Thyroid gland (tissue), 4 donors: Measurements from ENCODE around the gene TTC34.

ENCODE experiments used
- POLR2A ChIP-seq, 2 donors: fragments of 450-650 bp; IDR thresholded peaks; one replicate each; pipeline ENCODE4 v1.6.1; 2017; ENCODE audit warnings: antibody characterized with exemption in 2 of 2, mild to moderate bottlenecking in 2 of 2, moderate library complexity in 1 of 2
- TF ChIP-seq, protein P1 (sequence below), 6 experiments: fragments of 200-600 bp in 3 of 6; fragments of 450-650 bp in 3 of 6; sonication (generic) in 3 of 6; IDR thresholded peaks; one replicate each; pipeline ENCODE4 v1.5.1; 2016 to 2019; ENCODE audit warnings: antibody characterized with exemption in 6 of 6, mild to moderate bottlenecking in 2 of 6, inconsistent platforms in 1 of 6, moderate library complexity in 1 of 6

- TF ChIP-seq, protein P1, sequence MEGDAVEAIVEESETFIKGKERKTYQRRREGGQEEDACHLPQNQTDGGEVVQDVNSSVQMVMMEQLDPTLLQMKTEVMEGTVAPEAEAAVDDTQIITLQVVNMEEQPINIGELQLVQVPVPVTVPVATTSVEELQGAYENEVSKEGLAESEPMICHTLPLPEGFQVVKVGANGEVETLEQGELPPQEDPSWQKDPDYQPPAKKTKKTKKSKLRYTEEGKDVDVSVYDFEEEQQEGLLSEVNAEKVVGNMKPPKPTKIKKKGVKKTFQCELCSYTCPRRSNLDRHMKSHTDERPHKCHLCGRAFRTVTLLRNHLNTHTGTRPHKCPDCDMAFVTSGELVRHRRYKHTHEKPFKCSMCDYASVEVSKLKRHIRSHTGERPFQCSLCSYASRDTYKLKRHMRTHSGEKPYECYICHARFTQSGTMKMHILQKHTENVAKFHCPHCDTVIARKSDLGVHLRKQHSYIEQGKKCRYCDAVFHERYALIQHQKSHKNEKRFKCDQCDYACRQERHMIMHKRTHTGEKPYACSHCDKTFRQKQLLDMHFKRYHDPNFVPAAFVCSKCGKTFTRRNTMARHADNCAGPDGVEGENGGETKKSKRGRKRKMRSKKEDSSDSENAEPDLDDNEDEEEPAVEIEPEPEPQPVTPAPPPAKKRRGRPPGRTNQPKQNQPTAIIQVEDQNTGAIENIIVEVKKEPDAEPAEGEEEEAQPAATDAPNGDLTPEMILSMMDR (IDR thresholded peaks at IDR 0.05) = no peak
- no peak for TF ChIP-seq POLR2A (IDR thresholded peaks at IDR 0.05)
Measured at GRCh38 chr1:2795926-2796325, 5.6 kb downstream of the TTC34 start.
